ENCODE results near the gene PITPNM3. TPM values are rescaled to one million over a fixed set of nuclear protein-coding genes. Genes with fewer than 3 reads are reported as not detected.

PITPNM3 gene
- total and polyA plus RNA-seq, 2 donors (not counting 1 experiment from before 2014, with no cell fraction given) = 0.99 to 1.1 TPM

GRCh38 chr17:6528557-6528956 is 27.8 kb downstream of the PITPNM3 start:
- no peak overlapping the region for H3K27ac ChIP-seq (ENCODE audit: insufficient read depth, low read length)
- no peaks in the 10 kb centered on the region for H3K4me1 ChIP-seq (ENCODE audit: control insufficient read depth, extremely low read depth, insufficient read depth, low read length)
- H3K27me3 ChIP-seq (ENCODE audit: control insufficient read depth, insufficient read depth, low read length) = no peaks in the 10 kb centered on the region
- H3K9ac ChIP-seq (ENCODE audit: insufficient read depth, low read length) = no peak overlapping the region
- no peaks in the 10 kb centered on the region for H3K36me3 ChIP-seq (ENCODE audit: control insufficient read depth, insufficient read depth, low read length)
- DNase-seq (ENCODE audit: low read depth in 2 of 2) = no peak
- H3K79me2 ChIP-seq (ENCODE audit: control insufficient read depth, insufficient read depth, low read length) = no peaks in the 10 kb centered on the region
- no peak overlapping the region for H2AFZ ChIP-seq (ENCODE audit: low read length)
- no peak overlapping the region for H3K4me2 ChIP-seq (ENCODE audit: extremely low read depth, insufficient read depth, low read length)
- no peak for TF ChIP-seq EZH2 (IDR thresholded peaks at IDR 0.05; ENCODE audit: low read length, missing control alignments)
- no peak for TF ChIP-seq CTCF (conservative IDR thresholded peaks at IDR 0.05 in 1 of 2, IDR thresholded peaks at IDR 0.05 in 1 of 2; ENCODE audit: low read depth in 1 of 2, low read length in 2 of 2)
- no peak overlapping the region for H3K4me3 ChIP-seq (replicated peaks in 1 of 4; ENCODE audit: control extremely low read depth in 1 of 4, insufficient read depth in 1 of 4, low read depth in 3 of 4, low read length in 4 of 4)
- H4K20me1 ChIP-seq (ENCODE audit: control insufficient read depth, extremely low read depth, insufficient read depth, low read length) = no peaks in the 10 kb centered on the region
- no peaks in the 10 kb centered on the region for H3K9me3 ChIP-seq (ENCODE audit: control insufficient read depth, insufficient read depth, low read depth, low read length)

- H3K27me3 ChIP-seq (ENCODE audit: control insufficient read depth, insufficient read depth, low read length) = no peaks in the 10 kb centered on the region
- H3K36me3 ChIP-seq (ENCODE audit: control insufficient read depth, insufficient read depth, low read length) = no peaks in the 10 kb centered on the region
- TF ChIP-seq EZH2 (IDR thresholded peaks at IDR 0.05; ENCODE audit: low read length, missing control alignments) (no peak), CTCF (conservative IDR thresholded peaks at IDR 0.05 in 1 of 2, IDR thresholded peaks at IDR 0.05 in 1 of 2; ENCODE audit: low read depth in 1 of 2, low read length in 2 of 2) (no peak)
- no peaks in the 10 kb centered on the region for H4K20me1 ChIP-seq (ENCODE audit: control insufficient read depth, extremely low read depth, insufficient read depth, low read length)
- H3K9me3 ChIP-seq (ENCODE audit: control insufficient read depth, insufficient read depth, low read depth, low read length) = no peaks in the 10 kb centered on the region
- H3K4me1 ChIP-seq (ENCODE audit: control insufficient read depth, extremely low read depth, insufficient read depth, low read length) = peaks cover 3% of the 10 kb centered on the region
- H3K4me2 ChIP-seq (ENCODE audit: extremely low read depth, insufficient read depth, low read length) = no peak overlapping the region
- H3K79me2 ChIP-seq (ENCODE audit: control insufficient read depth, insufficient read depth, low read length) = no peaks in the 10 kb centered on the region
- peak; percentile 9 to 18 for DNase-seq (ENCODE audit: low read depth in 2 of 2)
- no peak overlapping the region for H3K27ac ChIP-seq (ENCODE audit: insufficient read depth, low read length)
- H2AFZ ChIP-seq (ENCODE audit: low read length) = no peak overlapping the region
- H3K9ac ChIP-seq (ENCODE audit: insufficient read depth, low read length) = no peak overlapping the region
- H3K4me3 ChIP-seq (replicated peaks in 1 of 4; ENCODE audit: control extremely low read depth in 1 of 4, insufficient read depth in 1 of 4, low read depth in 3 of 4, low read length in 4 of 4) = no peak overlapping the region
Measured at GRCh38 chr17:6526362-6527152, 29.8 kb downstream of the PITPNM3 start.

- H3K27ac ChIP-seq (ENCODE audit: insufficient read depth, low read length) = no peak overlapping the region
- no peak for TF ChIP-seq CTCF (conservative IDR thresholded peaks at IDR 0.05 in 1 of 2, IDR thresholded peaks at IDR 0.05 in 1 of 2; ENCODE audit: low read depth in 1 of 2, low read length in 2 of 2)
- H3K4me1 ChIP-seq (ENCODE audit: control insufficient read depth, extremely low read depth, insufficient read depth, low read length) = peaks cover 3% of the 10 kb centered on the region
- H3K9me3 ChIP-seq (ENCODE audit: control insufficient read depth, insufficient read depth, low read depth, low read length) = no peaks in the 10 kb centered on the region
- no peak overlapping the region for H2AFZ ChIP-seq (ENCODE audit: low read length)
- no peaks in the 10 kb centered on the region for H4K20me1 ChIP-seq (ENCODE audit: control insufficient read depth, extremely low read depth, insufficient read depth, low read length)
- no peak overlapping the region for H3K4me2 ChIP-seq (ENCODE audit: extremely low read depth, insufficient read depth, low read length)
- H3K79me2 ChIP-seq (ENCODE audit: control insufficient read depth, insufficient read depth, low read length) = no peaks in the 10 kb centered on the region
- H3K9ac ChIP-seq (ENCODE audit: insufficient read depth, low read length) = no peak overlapping the region
- no peak for DNase-seq (ENCODE audit: low read depth in 2 of 2)
- H3K36me3 ChIP-seq (ENCODE audit: control insufficient read depth, insufficient read depth, low read length) = no peaks in the 10 kb centered on the region
- no peak overlapping the region for H3K4me3 ChIP-seq (replicated peaks in 1 of 4; ENCODE audit: control extremely low read depth in 1 of 4, insufficient read depth in 1 of 4, low read depth in 3 of 4, low read length in 4 of 4)
- no peaks in the 10 kb centered on the region for H3K27me3 ChIP-seq (ENCODE audit: control insufficient read depth, insufficient read depth, low read length)
Measured at GRCh38 chr17:6525731-6526130, 30.6 kb downstream of the PITPNM3 start.

Measured in fibroblast of lung (primary cell).